ENCODE measurements around the gene CFAP47.
"Not testable (repeated sequence)": the region's sequence is repeated elsewhere in the genome, so short reads cannot be mapped to it uniquely, and the experiment has no call there.

Gene CFAP47, protein sequence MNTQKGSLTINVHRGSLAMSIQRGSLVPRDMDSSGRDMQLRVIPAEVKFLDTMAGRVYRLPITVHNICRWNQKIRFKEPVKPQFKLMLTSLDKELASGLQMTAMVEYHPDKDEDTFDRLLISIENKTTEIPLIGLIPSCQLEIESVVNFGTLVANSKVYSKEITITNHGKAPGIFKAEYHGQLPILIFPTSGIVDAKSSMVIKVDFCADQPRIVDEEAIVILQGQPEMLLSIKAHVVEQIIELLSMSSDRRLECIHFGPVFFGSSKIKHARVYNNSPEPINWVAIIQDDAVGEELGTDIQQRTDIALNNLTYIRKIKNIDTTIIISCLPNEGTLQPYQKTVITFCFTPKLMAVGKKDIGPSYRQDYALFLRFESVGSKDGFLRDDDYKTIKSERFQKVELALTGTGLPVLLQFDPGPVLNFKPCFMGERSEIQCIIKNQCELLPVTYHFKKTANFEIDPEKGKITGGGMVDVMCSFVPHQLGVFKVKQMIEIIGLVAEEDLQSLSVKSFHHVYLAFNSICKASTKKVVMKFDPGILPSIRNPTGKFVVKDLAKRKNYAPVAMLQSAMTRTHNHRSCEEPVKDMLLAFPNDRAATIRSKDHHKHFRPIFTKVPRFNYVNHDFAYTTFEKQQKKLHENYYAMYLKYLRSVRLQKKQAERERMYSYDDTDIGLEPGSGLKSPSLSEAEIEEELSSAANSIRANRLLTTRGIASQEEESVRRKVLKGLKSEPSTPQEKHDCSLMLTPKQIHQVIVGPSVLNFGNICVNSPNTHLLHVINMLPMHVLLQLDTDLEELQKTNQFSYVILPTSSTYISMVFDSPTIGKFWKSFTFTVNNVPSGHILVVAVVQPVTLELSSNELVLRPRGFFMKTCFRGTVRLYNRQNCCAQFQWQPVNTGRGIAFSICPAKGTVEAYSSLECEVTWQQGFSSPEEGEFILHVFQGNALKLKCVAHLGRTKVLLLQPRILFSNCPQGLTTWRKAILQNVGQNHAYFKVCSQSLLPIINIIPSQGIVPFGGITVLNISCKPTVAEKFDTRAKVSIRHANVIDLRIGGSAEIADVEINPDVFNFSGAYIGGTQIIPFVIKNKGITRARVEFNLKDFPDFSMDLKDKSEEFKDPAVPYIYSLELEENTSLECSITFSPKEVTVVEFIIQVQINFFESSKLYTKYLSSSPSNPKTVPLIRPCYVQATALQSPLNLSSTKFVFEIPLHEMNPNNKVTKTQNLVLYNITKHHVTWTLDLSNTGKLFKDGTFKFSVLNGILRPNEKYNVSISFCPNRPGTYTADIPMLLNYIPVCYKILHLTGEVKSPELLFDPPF (N-terminal part only)

DNA sequence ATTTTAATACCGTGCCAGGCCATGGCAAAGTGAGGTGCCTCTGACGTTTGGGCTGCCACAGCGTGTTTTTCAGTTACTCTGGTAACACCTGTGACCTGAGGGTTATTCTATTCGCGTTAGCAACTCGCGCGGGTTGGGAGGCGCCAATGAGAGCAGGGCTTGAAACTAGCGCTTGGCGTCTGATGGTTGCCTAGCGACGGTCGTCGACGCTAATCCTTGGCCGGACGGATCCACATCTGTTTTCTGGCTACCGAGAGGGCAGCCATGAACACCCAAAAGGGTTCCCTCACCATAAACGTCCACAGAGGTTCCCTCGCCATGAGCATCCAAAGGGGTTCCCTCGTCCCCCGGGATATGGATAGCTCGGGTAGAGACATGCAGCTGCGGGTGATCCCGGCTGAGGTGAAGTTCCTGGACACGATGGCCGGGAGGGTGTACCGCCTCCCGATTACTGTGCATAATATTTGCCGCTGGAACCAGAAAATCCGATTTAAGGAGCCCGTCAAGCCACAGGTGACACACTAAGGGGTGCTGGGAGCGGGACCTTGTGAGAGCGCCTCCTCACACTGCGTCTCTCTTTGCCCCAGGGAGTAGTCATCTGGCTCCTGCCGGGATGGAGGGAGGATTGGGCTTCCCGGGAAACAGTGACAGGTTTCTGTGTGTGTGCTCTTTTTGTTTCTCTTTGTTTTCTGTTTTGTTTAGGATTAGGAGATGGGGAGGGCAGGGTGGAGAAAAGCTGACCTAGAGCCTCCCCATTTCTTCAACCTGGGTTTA, at the start of gene CFAP47:
CFAP47 (plus strand) TSS at position 199 of the 774 bp plus-strand sequence; CDS start at position 265, 66 bp downstream.
- no peak for DNase-seq (ENCODE audit: low read depth in 2 of 2)

DNA sequence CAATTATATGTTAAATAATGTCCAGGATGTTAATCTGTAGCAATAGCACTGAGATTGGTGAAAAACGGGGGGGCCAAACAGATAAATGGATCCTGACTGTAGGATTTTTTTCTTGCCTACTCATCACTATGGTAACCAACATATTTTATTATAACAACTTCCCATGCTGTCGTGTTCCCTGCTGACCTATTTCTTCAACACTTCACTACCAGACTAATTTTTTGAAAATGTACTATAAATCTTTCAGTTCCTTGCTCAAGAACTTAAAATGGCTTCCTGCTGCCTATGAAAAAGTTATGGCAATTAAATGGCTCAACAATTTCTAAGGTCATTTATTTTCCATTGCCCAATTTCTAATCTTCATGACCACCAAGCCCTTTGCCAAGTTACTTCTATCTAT, 38.9 kb upstream of the CFAP47 start:
- no peak for DNase-seq (ENCODE audit: low read depth in 2 of 2)

DNA sequence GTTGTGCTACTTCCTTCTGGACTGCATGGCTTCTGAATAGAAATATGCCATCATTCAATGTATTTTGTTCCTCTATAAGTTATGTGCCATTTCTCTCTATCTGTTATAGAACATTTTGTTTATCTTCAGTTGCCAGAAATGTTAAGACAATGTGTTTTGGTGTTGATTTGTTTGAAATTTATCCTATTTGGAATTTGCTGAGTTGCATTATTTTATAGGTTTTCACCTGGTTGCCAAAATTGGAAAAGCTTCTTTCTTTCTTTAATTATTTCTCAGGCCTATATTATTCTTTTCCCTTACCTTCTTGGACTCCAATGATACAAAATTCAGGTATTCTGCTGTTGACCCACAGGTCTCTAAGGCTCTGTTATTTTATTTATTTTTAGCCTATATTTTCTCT, 33.4 kb upstream of the CFAP47 start:
- no peak for DNase-seq (ENCODE audit: low read depth in 2 of 2)

DNA sequence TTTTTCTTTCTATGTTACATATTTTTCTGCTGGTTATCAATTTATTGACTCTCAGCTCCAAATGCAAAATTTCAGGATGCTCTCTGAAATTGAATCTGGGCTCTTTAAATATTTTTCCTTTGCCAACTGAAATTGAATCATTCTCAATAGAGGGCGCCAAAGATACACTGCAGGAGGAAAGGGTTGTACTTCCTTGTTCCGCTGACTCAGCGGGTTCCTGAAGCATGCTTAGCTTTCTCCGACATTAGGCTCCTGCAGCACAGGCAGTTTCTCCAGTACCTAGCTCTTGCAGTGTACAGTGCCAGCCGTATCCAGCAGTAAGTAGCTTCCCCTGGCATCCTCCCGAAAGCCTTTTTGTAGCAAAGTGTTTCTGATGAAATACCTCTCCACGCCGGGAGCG, 28.8 kb upstream of the CFAP47 start:
- DNase-seq (ENCODE audit: low read depth in 2 of 2): peak in 1 of 2 donors; percentile 7

DNA sequence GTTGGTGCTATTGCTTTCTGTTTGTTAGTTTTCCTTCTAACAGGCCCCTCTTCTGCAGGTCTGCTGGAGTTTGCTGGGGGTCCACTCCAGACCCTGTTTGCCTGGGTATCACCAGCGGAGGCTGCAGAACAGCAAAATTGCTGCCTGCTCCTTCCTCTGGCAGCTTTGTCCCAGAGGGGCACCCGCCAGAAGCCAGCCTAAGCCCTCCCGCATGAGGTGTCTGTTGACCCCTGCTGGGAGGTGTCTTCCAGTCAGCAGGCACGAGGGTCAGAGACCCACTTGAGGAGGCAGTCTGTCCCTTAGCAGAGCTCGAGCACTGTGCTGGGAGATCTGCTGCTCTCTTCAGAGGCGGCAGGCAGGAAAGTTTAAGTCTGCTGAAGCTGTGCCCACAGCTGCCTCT, 67.3 kb downstream of the CFAP47 start:
- not testable (repeated sequence) for DNase-seq (ENCODE audit: low read depth in 2 of 2)

DNA sequence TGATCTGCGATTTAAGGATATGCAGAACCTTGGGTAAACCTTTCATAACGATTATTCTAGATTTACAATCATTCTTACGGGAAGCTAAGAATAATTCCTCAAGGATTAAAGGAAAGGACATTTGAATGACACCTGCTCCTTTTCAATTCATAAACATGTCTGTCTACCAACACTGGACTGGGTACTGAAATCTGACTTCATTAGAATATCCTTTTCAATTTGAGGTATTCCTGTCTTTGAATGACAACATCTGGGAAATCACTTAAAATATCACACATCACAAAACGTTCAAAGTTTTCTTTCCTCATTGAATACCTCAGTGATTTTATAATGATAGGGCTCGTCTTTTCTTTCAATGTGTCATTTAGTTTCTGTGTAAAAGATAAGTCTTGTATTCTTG, 87.7 kb downstream of the CFAP47 start:
- no peak for DNase-seq (ENCODE audit: low read depth in 2 of 2)

DNA sequence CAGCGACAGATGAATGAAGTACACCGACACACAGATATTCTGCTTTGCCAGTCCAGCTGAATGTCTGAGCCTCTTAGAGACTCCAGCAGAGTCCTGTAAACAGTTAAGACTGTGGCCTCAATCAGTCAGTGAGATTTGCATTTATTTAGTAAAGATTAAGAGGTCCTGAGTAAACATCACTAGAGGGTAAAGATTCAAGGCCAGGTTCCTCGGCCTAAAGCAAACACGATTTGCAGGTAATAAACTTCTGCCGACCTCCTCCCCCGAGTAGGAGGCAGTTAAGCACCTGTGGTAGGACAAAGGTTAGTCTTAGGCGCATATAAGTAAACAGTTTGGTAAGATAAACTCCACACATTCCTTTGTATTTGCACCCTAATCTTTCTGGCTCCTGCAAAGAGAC, 99.6 kb downstream of the CFAP47 start:
- DNase-seq (ENCODE audit: low read depth in 2 of 2): no peak

DNA sequence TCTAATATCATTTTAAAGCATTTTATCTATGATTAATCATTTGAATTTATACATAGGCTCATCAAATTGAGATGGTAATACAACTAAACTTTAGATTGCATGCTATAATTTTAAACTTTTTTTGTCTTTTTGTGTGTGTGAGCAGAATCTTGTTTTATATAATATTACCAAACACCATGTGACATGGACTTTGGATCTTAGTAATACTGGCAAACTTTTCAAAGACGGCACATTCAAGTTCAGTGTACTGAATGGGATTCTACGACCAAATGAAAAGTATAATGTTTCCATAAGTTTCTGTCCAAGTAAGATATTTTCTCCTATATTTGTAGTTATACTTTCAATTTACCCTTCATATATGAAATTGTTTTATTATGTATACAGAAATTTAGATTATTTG, 116.0 kb downstream of the CFAP47 start:
- DNase-seq (ENCODE audit: low read depth in 2 of 2): no peak

DNA sequence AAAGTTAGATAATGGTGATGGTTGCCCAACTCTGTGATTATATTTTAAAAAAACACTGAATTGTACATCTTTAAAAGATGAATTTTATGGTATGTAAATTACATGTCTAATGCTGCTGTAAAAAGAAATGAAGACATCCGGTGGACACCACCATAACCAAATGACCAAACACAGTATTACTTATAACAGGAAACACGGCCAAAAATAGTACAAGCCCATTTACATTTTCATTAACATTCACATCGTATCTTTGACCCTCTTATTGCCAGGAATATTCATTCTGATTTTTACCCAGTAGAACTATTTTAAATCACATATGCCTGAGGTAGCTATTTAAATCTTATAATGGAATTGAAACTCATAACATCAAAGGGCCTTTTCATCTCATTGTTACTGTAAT, 143.2 kb downstream of the CFAP47 start:
- DNase-seq (ENCODE audit: low read depth in 2 of 2): no peak

DNA sequence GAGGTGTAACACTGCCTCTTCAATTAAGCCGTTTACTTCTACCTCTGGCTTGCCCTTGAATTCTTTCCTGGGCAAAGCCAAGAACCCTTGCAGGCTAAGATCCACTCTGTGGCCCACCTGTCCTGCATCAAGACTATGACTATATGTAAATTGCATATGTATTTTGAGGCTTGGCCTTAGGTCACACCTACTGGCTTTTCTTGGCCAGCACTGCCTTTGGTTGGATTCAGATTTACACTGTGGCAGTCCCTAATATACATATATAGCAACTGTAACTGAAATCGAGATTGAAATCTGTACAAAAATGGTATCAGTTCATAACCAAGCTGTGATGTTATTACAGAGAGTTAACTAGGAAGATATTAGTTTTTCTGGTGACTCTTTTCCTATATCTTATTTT, 151.5 kb downstream of the CFAP47 start:
- DNase-seq (ENCODE audit: low read depth in 2 of 2): no peak

DNA sequence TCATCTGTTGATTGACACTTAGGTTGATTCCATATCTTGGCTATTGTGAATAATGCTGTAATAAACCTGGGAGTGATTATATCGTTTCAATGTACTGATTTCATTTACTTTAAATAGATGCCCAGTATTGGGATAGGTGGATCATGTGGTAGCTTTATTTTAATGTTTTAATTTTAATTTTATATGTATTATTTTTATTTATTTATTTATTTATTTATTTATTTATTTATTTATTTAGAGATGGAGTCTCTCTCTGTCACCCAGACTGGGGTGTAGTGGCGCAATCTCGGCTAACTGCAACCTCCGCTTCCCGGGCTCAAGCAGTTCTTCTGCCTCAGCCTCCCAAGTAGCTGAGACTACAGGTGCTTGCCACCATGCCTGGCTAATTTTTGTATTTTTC, 155.5 kb downstream of the CFAP47 start:
- not testable (repeated sequence) for DNase-seq (ENCODE audit: low read depth in 2 of 2)

DNA sequence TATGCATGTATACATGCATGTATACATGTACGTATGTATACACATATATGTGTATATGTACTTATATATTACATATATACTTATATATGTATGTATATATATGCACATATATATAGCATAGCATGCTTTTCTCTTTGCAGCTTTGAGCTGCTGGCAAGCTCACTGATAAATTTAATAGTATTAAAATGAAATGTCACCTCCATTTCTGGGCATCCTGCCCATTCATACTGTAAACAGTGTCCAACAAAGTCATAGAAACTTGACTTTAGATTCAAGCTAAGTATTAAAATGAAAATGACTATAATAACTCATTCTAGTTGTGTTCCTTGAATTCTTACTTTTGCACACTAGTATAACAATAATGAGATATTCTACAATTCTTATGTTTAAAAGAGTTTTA, 163.7 kb downstream of the CFAP47 start:
- DNase-seq (ENCODE audit: low read depth in 2 of 2): no peak

DNA sequence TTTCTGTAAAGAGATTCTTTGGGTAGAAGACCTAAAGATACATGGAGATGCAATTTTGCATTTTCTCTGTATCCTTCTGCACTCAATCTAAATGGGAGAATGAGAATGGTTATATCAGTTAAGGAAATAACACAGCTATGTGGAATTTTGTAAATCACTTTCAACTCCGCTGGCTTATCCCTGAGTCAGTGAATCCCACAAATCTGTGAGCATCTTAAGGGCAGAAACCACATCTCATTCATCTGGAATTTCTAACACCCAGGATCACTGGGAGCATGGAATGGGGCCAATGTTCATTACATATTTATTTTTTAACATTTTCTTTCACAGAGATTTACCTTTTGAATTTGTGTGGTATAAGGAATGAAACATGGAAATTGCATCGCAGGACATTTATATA, 167.8 kb downstream of the CFAP47 start:
- DNase-seq (ENCODE audit: low read depth in 2 of 2): no peak

DNA sequence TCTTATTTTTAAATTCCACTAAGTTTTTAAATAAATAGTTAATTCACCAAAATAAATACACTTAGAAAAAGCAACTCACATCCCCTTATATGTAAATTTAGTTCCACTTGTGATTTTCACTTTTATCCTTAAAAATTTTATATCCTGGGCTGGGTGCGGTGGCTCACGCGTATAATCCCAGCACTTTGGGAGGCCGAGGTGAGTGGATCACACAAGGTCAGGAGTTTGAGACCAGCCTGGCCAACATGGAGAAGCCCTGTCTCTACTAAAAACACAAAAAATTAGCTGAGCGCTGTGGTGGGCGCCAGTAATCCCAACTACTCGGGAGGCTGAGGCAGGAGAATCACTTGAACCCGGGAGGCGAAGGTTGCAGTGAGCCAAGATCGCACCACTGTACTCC, 169.4 kb downstream of the CFAP47 start:
- DNase-seq (ENCODE audit: low read depth in 2 of 2): not testable (repeated sequence)

DNA sequence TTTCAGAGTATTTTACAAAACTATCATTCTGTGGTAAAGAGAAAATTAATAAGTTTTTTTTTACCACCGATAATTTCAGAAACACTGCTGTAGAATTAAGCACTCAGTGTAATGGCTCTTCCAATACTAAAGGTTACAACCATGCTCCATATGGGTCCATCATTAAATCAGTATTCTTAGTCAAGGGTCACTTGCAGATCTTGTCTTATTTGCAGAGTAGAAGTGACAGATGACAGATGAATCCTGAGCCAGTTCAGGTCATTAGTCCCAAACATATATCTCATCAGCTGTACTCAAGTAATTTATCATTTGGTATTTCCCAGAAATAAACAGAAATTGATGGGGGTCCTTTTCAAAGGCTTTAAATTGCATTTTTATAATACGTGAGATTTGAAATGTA, 182.9 kb downstream of the CFAP47 start:
- DNase-seq (ENCODE audit: low read depth in 2 of 2): no peak

DNA sequence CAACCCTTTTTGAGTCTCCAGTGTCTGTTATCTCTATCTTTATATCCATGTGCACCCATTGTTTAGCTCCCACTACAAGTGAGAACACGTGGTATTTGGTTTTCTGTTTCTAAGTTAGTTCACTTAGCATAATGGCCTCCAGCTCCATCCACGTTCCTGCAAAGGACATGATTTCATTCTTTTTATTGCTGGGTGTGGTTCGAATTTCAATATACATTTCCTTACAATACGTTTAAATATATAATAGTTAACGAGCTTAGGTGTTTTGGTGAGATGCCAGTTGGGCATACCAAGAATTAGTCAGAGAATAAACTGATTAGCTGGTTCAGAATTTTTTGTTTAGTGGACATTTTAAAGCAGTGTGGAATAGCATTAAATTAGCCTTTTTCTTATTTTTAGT, 196.7 kb downstream of the CFAP47 start:
- no peak for DNase-seq (ENCODE audit: low read depth in 2 of 2)

DNA sequence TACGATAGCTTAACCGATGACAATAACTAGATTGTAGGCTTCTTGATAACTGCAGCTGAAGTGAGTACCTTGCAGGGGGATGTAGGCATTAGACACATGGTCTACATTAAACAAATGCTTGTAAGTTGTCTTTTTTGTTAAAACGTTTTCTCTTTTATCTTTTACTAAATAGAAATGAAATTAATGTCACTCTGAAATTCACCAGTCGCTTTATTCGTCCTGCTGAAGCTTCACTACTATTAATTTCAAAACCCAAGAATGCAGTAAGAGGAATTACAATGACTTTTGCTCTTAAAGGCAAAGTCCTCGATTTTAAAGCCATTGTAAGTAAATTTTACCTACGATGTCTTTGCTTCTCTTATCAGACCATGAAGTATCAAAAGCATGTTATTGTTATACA, 239.7 kb downstream of the CFAP47 start:
- DNase-seq (ENCODE audit: low read depth in 2 of 2): no peak

DNA sequence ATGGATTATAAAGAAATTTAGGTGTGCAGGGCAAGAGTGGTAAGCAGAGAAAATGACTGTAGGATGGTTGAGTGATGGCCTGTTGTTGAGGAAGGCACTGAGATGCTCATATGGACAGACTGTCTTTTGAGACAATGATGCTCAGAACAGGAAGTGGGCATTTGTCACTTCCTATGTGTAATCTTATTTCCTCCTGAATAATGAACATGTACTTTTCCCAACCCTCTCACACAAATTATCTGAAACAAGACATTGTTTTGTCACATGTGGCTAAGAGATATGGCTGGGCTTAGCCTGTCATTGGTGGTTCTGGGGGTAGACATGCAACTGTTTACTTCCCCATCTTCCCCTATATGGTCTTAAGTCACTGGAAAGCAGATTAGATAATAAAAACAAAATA, 240.5 kb downstream of the CFAP47 start:
- no peak for DNase-seq (ENCODE audit: low read depth in 2 of 2)

DNA sequence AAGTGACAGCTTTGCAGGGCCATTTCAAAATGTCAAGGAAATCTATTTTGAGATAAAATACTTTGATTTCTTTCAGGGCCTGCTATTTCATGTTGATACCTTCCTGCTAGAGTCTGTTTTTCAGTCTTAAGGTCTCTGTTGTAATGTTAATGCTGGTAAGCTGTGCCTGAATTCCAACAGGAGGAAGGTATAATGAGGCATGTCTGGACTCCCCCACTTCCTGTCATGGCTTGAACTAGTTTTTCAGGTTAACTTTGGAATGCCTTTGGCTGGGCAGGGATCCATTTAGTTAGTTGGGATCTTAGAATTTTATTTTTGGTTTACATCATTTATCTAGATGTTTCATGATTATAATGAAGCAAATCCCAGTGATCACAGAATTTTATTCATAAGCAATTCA, 279.0 kb downstream of the CFAP47 start:
- DNase-seq (ENCODE audit: low read depth in 2 of 2): no peak

DNA sequence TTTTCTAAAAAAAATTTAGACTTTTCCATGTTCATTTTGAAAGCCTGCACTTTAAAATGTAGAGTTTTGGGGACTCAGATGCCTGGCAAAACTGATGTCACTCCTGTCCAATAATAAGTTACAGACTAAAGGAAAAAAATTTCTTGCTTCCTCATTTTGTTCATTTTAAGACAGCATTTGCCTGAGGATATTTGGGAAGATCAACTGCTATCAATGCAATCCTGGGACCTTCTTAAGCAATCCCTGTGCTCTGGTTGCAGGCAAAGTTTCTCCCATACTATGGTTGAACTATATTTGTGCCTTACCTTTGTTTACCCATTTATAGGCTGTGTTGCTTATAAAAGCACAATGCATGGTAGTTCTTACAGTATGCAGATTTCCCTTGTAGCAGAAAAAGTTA, 280.4 kb downstream of the CFAP47 start:
- DNase-seq (ENCODE audit: low read depth in 2 of 2): no peak

DNA sequence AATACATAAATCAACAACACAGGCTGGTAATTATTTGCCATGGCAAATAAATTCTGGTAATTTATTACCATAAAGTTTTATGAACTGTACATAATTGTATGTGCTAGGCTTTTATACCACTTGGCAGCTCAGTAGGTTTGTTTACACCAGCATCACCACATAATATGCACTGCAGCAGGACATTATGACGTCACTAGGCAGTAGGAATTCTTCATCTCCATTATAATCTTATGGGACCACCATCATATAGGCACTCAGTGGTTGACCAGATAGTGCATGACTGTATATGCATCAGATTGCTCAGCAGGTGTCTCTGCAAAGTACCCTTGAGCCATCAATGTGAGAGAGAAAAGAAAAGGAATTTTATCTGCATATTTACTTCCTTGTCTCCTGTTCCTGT, 295.4 kb downstream of the CFAP47 start:
- no peak for DNase-seq (ENCODE audit: low read depth in 2 of 2)
